ENCODE measurements around the gene ELOF1.

GRCh38 chr19:11566164-11566563 is 7.1 kb upstream of the ELOF1 start:
- TF ChIP-seq, protein P1, sequence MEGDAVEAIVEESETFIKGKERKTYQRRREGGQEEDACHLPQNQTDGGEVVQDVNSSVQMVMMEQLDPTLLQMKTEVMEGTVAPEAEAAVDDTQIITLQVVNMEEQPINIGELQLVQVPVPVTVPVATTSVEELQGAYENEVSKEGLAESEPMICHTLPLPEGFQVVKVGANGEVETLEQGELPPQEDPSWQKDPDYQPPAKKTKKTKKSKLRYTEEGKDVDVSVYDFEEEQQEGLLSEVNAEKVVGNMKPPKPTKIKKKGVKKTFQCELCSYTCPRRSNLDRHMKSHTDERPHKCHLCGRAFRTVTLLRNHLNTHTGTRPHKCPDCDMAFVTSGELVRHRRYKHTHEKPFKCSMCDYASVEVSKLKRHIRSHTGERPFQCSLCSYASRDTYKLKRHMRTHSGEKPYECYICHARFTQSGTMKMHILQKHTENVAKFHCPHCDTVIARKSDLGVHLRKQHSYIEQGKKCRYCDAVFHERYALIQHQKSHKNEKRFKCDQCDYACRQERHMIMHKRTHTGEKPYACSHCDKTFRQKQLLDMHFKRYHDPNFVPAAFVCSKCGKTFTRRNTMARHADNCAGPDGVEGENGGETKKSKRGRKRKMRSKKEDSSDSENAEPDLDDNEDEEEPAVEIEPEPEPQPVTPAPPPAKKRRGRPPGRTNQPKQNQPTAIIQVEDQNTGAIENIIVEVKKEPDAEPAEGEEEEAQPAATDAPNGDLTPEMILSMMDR (conservative IDR thresholded peaks at IDR 0.05; ENCODE audit: low read depth, low read length), result no peak
- TF ChIP-seq EZH2 (IDR thresholded peaks at IDR 0.05; ENCODE audit: low read length, unreplicated experiment), result no peak

All from PC-3 (cell line).